ENCODE data around the gene RGS10. TPM values are rescaled to one million over a fixed set of nuclear protein-coding genes. Genes with fewer than 3 reads are reported as not detected.

Gene RGS10
- total and polyA plus RNA-seq, 7 donors, result 54.1 to 192 (median 125) TPM

DNA sequence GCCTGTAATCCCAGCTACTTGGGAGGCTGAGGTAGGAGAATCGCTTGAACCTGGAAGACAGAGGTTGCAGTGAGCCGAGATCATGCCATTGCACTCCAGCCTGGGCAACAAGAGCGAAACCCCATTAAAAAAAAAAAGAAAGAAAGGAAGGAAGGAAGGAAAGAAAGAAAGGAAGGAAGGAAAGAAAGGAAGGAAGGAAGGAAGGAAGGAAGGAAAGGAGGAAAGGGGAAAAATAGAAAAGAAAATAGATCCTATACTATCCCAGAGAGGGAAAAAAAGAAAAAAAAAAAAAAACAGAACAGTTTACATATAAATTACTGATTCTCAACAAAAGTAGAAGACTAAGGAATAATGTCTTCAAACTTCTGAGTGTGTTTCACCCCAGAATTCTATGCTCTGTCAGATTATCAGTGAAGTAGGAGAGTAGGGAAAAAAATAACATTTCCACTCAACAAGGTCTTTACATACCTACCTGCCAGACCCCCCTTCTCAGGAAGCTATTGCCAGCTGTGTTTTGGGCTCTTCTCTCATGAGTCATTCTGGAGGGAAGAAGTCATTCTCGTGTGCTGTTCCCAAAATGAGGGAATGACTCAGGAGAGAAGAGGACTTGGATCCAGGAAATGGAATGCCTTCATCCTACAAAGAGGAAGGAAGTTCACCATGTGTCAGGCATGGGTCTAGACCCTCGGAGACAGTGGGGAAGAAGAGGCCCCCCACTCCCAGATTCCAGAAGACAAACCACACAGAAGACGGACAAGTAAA lies 20.9 kb downstream of the RGS10 start:
- intact Hi-C loops (cut with DNase I), result no loop called here
- peak overlapping the region in 2 of 4 donors; percentile 13 to 19 for H3K27ac ChIP-seq
- peaks cover 4 to 53% (median 6%) of the 10 kb centered on the region in 4 donors for H3K36me3 ChIP-seq
- H3K4me3 ChIP-seq, result no peak overlapping the region
- DNase-seq, result no peak
- 85 to 86% methylated on average over 6 of the region's 6 CpGs for WGBS, 2 donors
- H3K9me3 ChIP-seq, result no peaks in the 10 kb centered on the region
- peak in 1 of 4 donors; percentile 26 for TF ChIP-seq POLR2AphosphoS5 (IDR thresholded peaks at IDR 0.05)
- no peak for TF ChIP-seq EP300 (IDR thresholded peaks at IDR 0.05)
- peaks cover 0 to 41% (median 26%) of the 10 kb centered on the region in 4 donors for H3K4me1 ChIP-seq
- no peaks in the 10 kb centered on the region for H3K27me3 ChIP-seq

DNA sequence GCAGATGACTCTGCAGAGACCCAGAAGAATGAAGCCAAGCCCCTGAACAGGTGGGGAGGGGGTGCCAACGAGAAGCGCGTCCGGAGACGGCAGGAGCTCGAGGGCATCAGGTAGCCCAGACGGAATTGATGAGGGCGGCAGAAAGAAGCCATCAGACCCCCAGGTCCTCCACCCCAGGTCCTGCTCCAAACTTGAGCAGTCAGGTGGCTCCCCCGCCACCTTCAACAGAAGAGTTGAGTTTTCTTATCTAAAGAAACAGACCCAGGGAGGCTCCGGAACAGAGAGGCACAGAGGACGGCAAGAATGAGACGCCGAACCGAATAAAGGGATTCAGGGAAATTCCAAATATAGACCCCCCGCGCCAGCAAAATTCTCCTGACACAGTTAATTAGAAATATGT lies 22.2 kb downstream of the RGS10 start:
- no peaks in the 10 kb centered on the region for H3K27me3 ChIP-seq
- no peaks in the 10 kb centered on the region for H3K9me3 ChIP-seq
- 96% methylated on average over 16 of the region's 16 CpGs for WGBS, 2 donors
- no peak for TF ChIP-seq POLR2AphosphoS5 (IDR thresholded peaks at IDR 0.05)
- TF ChIP-seq POLR2A (IDR thresholded peaks at IDR 0.05), result no peak
- TF ChIP-seq, protein P1, sequence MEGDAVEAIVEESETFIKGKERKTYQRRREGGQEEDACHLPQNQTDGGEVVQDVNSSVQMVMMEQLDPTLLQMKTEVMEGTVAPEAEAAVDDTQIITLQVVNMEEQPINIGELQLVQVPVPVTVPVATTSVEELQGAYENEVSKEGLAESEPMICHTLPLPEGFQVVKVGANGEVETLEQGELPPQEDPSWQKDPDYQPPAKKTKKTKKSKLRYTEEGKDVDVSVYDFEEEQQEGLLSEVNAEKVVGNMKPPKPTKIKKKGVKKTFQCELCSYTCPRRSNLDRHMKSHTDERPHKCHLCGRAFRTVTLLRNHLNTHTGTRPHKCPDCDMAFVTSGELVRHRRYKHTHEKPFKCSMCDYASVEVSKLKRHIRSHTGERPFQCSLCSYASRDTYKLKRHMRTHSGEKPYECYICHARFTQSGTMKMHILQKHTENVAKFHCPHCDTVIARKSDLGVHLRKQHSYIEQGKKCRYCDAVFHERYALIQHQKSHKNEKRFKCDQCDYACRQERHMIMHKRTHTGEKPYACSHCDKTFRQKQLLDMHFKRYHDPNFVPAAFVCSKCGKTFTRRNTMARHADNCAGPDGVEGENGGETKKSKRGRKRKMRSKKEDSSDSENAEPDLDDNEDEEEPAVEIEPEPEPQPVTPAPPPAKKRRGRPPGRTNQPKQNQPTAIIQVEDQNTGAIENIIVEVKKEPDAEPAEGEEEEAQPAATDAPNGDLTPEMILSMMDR (IDR thresholded peaks at IDR 0.05), result no peak
- TF ChIP-seq EP300 (IDR thresholded peaks at IDR 0.05), result no peak
- no peak for DNase-seq
- no peak overlapping the region for H3K27ac ChIP-seq
- intact Hi-C loops (cut with DNase I), result no loop called here
- H3K36me3 ChIP-seq, result peaks cover 4 to 65% (median 8%) of the 10 kb centered on the region in 4 donors
- no peak overlapping the region for H3K4me3 ChIP-seq
- H3K4me1 ChIP-seq, result peaks cover 0 to 36% (median 13%) of the 10 kb centered on the region in 4 donors

DNA sequence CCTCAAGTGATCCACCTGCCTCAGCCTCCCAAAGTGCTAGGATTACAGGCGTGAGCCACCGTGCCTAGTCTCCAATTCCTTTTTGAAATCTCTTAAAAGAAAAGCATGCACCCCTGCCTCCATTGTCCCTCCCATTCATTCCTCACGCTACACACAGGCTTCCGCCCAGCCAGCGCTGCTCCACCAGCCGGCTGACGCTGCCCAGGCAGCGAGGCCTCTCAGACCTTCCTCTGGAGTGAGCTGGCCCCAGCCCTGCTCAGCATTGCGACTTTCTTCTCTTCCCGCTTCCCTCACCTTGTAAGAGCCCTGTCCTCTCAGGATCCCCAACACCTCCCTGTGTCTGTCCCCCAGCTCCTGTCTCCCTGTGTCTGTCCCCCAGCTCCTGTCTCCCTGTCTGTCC lies 23.6 kb downstream of the RGS10 start:
- Histone ChIP-seq H3K4me3 (no peak overlapping the region), H3K4me1 (peaks cover 0 to 30% (median 5%) of the 10 kb centered on the region in 4 donors), H3K27ac (no peak overlapping the region), H3K36me3 (peaks cover 2 to 65% (median 10%) of the 10 kb centered on the region in 4 donors), H3K9me3 (no peaks in the 10 kb centered on the region), H3K27me3 (no peaks in the 10 kb centered on the region)
- WGBS, 2 donors, result 88 to 89% methylated on average over 10 of the region's 10 CpGs
- TF ChIP-seq, protein P1 (IDR thresholded peaks at IDR 0.05), result no peak
- TF ChIP-seq EP300 (IDR thresholded peaks at IDR 0.05), result no peak
- intact Hi-C loops (cut with DNase I), result no loop called here
- no peak for DNase-seq

DNA sequence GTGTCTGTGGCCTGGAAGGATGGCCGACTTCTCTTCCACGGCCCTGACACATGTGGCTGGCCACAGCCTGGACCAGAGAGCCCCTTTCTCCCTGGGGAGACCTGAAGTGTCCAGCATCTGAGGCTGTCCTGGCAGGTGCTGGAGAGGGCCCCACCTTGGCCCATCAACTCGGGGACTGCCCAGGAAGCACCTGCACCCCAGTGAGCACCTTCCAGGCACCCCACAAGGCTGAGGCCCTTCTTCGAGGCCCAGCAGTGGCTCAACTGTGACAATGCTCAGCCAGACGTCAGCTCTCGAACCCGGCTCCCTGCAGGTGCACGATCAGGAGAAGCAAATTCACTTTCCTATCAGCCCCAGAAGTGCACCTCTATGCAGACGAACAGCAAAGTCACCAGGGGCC lies 24.3 kb downstream of the RGS10 start:
- TF ChIP-seq POLR2A (IDR thresholded peaks at IDR 0.05) (no peak), POLR2AphosphoS5 (IDR thresholded peaks at IDR 0.05) (no peak)
- no peak for DNase-seq
- Histone ChIP-seq H3K4me3 (no peak overlapping the region), H3K27ac (peak overlapping the region in 2 of 4 donors; percentile 21 to 32), H3K27me3 (no peaks in the 10 kb centered on the region), H3K9me3 (no peaks in the 10 kb centered on the region), H3K4me1 (peaks cover 0 to 30% (median 4%) of the 10 kb centered on the region in 4 donors), H3K36me3 (peaks cover under 1 to 66% (median 7%) of the 10 kb centered on the region in 4 donors)
- 57 to 83% methylated on average over 9 of the region's 9 CpGs for WGBS, 2 donors
- intact Hi-C loops (cut with DNase I), result no loop called here

DNA sequence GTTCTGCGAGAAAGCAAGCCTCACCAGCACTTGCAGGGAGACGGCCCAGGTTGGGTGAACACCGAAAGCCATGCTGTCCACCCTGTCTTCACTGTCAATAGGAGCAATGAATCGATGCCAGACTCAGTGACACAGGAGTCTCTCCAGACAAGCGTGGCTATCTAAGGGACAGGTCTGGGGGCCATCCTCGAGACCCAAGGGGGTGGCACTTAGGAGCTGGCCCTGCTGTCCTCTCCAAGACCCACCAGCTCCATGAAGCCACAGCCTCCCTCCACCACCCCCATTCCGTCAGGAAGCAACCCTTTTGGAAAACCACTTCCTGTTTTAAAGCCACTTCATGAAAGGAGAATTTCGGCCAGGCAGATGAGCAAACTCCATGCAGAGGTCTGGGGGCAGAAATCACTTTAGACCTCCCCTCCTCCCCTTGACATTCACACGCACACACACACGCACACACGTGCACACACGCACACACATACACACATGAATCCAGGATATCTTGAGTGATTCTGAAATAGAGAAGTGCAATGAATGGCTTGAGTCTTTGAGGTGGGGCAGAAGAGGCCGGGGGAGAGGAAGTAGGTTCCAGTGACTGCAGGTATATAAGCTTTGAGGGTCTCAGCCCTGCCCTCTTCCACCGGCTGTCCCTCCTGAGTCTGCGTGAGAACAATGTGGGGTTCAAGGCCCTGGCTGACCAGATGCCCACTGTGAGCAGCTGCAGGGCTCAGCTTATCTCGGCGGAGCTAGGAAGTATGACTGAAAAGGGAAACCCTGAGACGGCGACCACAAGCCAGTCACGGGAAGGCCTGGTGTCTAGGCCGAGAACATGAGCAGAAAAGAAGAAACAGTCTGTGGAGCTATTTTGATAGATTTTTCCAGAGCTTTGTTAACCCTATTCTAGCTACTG lies 25.0 kb downstream of the RGS10 start:
- H3K36me3 ChIP-seq, result peaks cover 4 to 66% (median 8%) of the 10 kb centered on the region in 4 donors
- intact Hi-C loops (cut with DNase I), result no loop called here
- peak overlapping the region; percentile 8 to 33 (median 22) for H3K27ac ChIP-seq
- no peak overlapping the region for H3K4me3 ChIP-seq
- 54 to 81% methylated on average over 21 of the region's 21 CpGs for WGBS, 2 donors
- H3K4me1 ChIP-seq, result peaks cover 0 to 30% (median 4%) of the 10 kb centered on the region in 4 donors
- no peak for TF ChIP-seq POLR2A (IDR thresholded peaks at IDR 0.05)
- TF ChIP-seq, protein P1 (IDR thresholded peaks at IDR 0.05), result no peak
- no peak for TF ChIP-seq EP300 (IDR thresholded peaks at IDR 0.05)
- no peak for TF ChIP-seq POLR2AphosphoS5 (IDR thresholded peaks at IDR 0.05)
- no peak for DNase-seq
- H3K27me3 ChIP-seq, result no peaks in the 10 kb centered on the region
- no peaks in the 10 kb centered on the region for H3K9me3 ChIP-seq

All from sigmoid colon (tissue), 7 donors.